ENCODE measurements around the gene DPP4.

- no peak for TF ChIP-seq CTCF (IDR thresholded peaks at IDR 0.05; ENCODE audit: low read length)
- no peak for TF ChIP-seq EZH2 (optimal IDR thresholded peaks at IDR 0.05; ENCODE audit: low read depth, low read length)
- no peak for TF ChIP-seq EZH2phosphoT487 (IDR thresholded peaks at IDR 0.05; ENCODE audit: low read length)
These were observed 43.4 kb downstream of the DPP4 start for GRCh38 chr2:162030363-162031190.

Measured in MM.1S (cell line).